Renal cortical epithelial cell (primary cell): Measurements from ENCODE around the gene ZNF649. TPM values are rescaled to one million over a fixed set of nuclear protein-coding genes. Genes with fewer than 3 reads are reported as not detected.

Source experiments
- DNase-seq: peaks from one replicate; pipeline ENCODE4 v3.0.0-alpha.2; 2011; ENCODE audit warnings: low read depth
- total RNA-seq: library from RNA; depleted of rRNA; stranded (reverse); fragments of >200 nt; gene quantifications from 2 replicates; pipeline ENCODE4 v1.2.3, GENCODE V29; 2014

The ZNF649 gene
- total RNA-seq, 1 donor from 2014 or later: 14.9 TPM

GRCh38 chr19:51887522-51888498, 17.0 kb downstream of the ZNF649 start, which contains the start of gene ZNF577:
Gene ZNF577, minus strand, starts transcription at chr19:51887951. Its CDS starts 7,569 bp downstream, at chr19:51880382.
- peak; percentile 82 for DNase-seq

- no peak for DNase-seq
These were observed 20.1 kb downstream of the ZNF649 start for GRCh38 chr19:51884713-51885112.

GRCh38 chr19:51882518-51882917, 22.3 kb downstream of the ZNF649 start:
- no peak for DNase-seq

GRCh38 chr19:51873097-51873496, 31.7 kb downstream of the ZNF649 start:
- no peak for DNase-seq

- DNase-seq: no peak
These were observed 42.8 kb downstream of the ZNF649 start for GRCh38 chr19:51861870-51862622.

Other genes with a start within 250 kb of the ZNF649 start
- gene SPACA6, start 211.7 kb downstream of the ZNF649 start, total RNA-seq: 1.7 and 3.5 TPM in 2 replicates
- gene HAS1, start 181.0 kb downstream of the ZNF649 start, total RNA-seq: 0.17 TPM in 1 of 2 replicates, not detected in the other
- 0.40 and 0.69 TPM in 2 replicates for gene FPR1, start 153.1 kb downstream of the ZNF649 start, total RNA-seq
- 0.10 TPM in 1 of 2 replicates, not detected in the other for gene FPR2, start 143.8 kb downstream of the ZNF649 start, total RNA-seq
- gene FPR3, start 109.9 kb downstream of the ZNF649 start, total RNA-seq: not detected in 2 replicates
- gene ZNF577, start 17.1 kb downstream of the ZNF649 start, total RNA-seq: 3.0 and 14.7 TPM in 2 replicates
- 5.2 and 12.0 TPM in 2 replicates for gene ZNF613, start 22.5 kb upstream of the ZNF649 start, total RNA-seq
- 14.4 and 15.6 TPM in 2 replicates for gene ZNF350, start 81.8 kb upstream of the ZNF649 start, total RNA-seq
- 5.4 and 20.6 TPM in 2 replicates for gene ZNF615, start 103.2 kb upstream of the ZNF649 start, total RNA-seq
- gene ZNF614, start 123.4 kb upstream of the ZNF649 start, total RNA-seq: 11.6 and 15.8 TPM in 2 replicates
- gene ZNF432, start 143.8 kb upstream of the ZNF649 start, total RNA-seq: 6.6 and 18.1 TPM in 2 replicates
- gene ZNF841, start 190.7 kb upstream of the ZNF649 start, total RNA-seq: 18.8 and 22.8 TPM in 2 replicates
- 14.8 and 14.9 TPM in 2 replicates for gene ZNF616, start 234.9 kb upstream of the ZNF649 start, total RNA-seq